Stimulated activated CD8-positive, alpha-beta memory T cell treated with anti-CD3 and anti-CD28 coated beads, Interleukin-12 subunit alpha, Interleukin-12 subunit beta, amount 100 ng/mL, for 24 hours (primary cell): ENCODE data around the gene SYNDIG1L.
A peak's percentile ranks its signal among the peaks of the same experiment; 100 is the strongest.
"Not testable (repeated sequence)": the region's sequence is repeated elsewhere in the genome, so short reads cannot be mapped to it uniquely, and the experiment has no call there.

Source experiments
- DNase-seq: peaks from one replicate; pipeline ENCODE4 v3.0.0-alpha.2; 2020; ENCODE audit errors: extremely low read depth

Gene SYNDIG1L

GRCh38 chr14:74403619-74404417 is 22.2 kb downstream of the SYNDIG1L start:
- DNase-seq: no peak

- DNase-seq: no peak
These were observed 23.4 kb downstream of the SYNDIG1L start for GRCh38 chr14:74402401-74403251.

- DNase-seq: peak; percentile 10
These were observed 24.3 kb downstream of the SYNDIG1L start for GRCh38 chr14:74401504-74402241.

- no peak for DNase-seq
These were observed 25.0 kb downstream of the SYNDIG1L start for GRCh38 chr14:74400919-74401503.

- DNase-seq: no peak
These were observed 25.9 kb downstream of the SYNDIG1L start for GRCh38 chr14:74400031-74400685.

- DNase-seq: no peak
These were observed 30.9 kb downstream of the SYNDIG1L start for GRCh38 chr14:74395094-74395493.

GRCh38 chr14:74394549-74394948 is 31.5 kb downstream of the SYNDIG1L start:
- DNase-seq: no peak

- no peak for DNase-seq
These were observed 33.1 kb downstream of the SYNDIG1L start for GRCh38 chr14:74392616-74393570.

- no peak for DNase-seq
These were observed 34.5 kb downstream of the SYNDIG1L start for GRCh38 chr14:74391479-74391878.

- DNase-seq: not testable (repeated sequence)
These were observed 35.5 kb downstream of the SYNDIG1L start for GRCh38 chr14:74390505-74390904.

GRCh38 chr14:74389980-74390379 is 36.0 kb downstream of the SYNDIG1L start:
- DNase-seq: no peak

GRCh38 chr14:74382231-74382630 is 43.8 kb downstream of the SYNDIG1L start:
- DNase-seq: no peak

- not testable (repeated sequence) for DNase-seq
These were observed 44.4 kb downstream of the SYNDIG1L start for GRCh38 chr14:74381571-74381970.

GRCh38 chr14:74380845-74381244 is 45.2 kb downstream of the SYNDIG1L start:
- no peak for DNase-seq

- no peak for DNase-seq
These were observed 45.8 kb downstream of the SYNDIG1L start for GRCh38 chr14:74380172-74380571.

GRCh38 chr14:74377976-74378690 is 47.9 kb downstream of the SYNDIG1L start:
- DNase-seq: no peak

- DNase-seq: no peak
These were observed 57.6 kb downstream of the SYNDIG1L start for GRCh38 chr14:74368441-74368840.

- DNase-seq: no peak
These were observed 58.0 kb downstream of the SYNDIG1L start for GRCh38 chr14:74368026-74368425.

GRCh38 chr14:74364271-74364880 is 61.6 kb downstream of the SYNDIG1L start:
- no peak for DNase-seq
